Activated naive CD4-positive, alpha-beta T cell treated with anti-CD3 and anti-CD28 coated beads for 36 hours (primary cell): Measurements from ENCODE around the gene UCHL5. TPM values are rescaled to one million over a fixed set of nuclear protein-coding genes. Genes with fewer than 3 reads are reported as not detected.

ENCODE experiments used
- CTCF ChIA-PET: fragments of 350-600 bp; sonication (Branson Sonifier 250); formaldehyde crosslinking; loops from one replicate; lab custom pipeline; 2021; ENCODE audit warnings: antibody characterized with exemption; lab: Charles Lee
- DNase-seq: peaks from one replicate; pipeline ENCODE4 v3.0.0-alpha.2; 2020
- H3K27ac Mint-ChIP-seq: one replicate; pipeline ENCODE4 v1.8.0; 2021; ENCODE audit warnings: mild to moderate bottlenecking, mixed read lengths
- H3K27me3 Mint-ChIP-seq: one replicate; pipeline ENCODE4 v1.8.0; 2021; ENCODE audit warnings: low read depth, mixed read lengths
- H3K36me3 Mint-ChIP-seq: one replicate; pipeline ENCODE4 v1.8.0; 2021; ENCODE audit warnings: low read depth, mixed read lengths
- H3K4me1 Mint-ChIP-seq: one replicate; pipeline ENCODE4 v1.8.0; 2021; ENCODE audit warnings: low read depth, mixed read lengths
- H3K4me3 Mint-ChIP-seq: one replicate; pipeline ENCODE4 v1.8.0; 2021; ENCODE audit warnings: mild to moderate bottlenecking, moderate library complexity, mixed read lengths
- H3K9me3 Mint-ChIP-seq: one replicate; pipeline ENCODE4 v1.8.0; 2021; ENCODE audit warnings: mixed read lengths
- intact Hi-C: fragments of 100-400 bp; cut with micrococcal nuclease; formaldehyde crosslinking; loops from one replicate; pipeline ENCODE4 v1.15.1; 2023
- total RNA-seq, 2 experiments: library from RNA; stranded (reverse); gene quantifications; one replicate each; pipeline ENCODE4 v1.2.3, GENCODE V29; 2021

The UCHL5 gene
- total RNA-seq, 2 experiments from 2014 or later: 63.4 to 68.8 TPM

GRCh38 chr1:193030280-193030679 lies 28.9 kb downstream of the UCHL5 start:
- no peak for DNase-seq
- H3K27ac Mint-ChIP-seq: no peak overlapping the region
- H3K27me3 Mint-ChIP-seq: no peaks in the 10 kb centered on the region
- intact Hi-C loops: loop anchor here (5.0 kb wide), 1 partner anchor 558 kb away; no protein-coding TSS in a partner anchor
- CTCF ChIA-PET: interaction anchor here (0.9 to 1.4 kb wide), 5 partner anchors 11 to 556 kb away, joined by 3 to 4 read pairs (median 3); no protein-coding TSS in a partner anchor
- peaks cover 29% of the 10 kb centered on the region for H3K36me3 Mint-ChIP-seq
- H3K4me3 Mint-ChIP-seq: no peak overlapping the region
- H3K4me1 Mint-ChIP-seq: peaks cover 7% of the 10 kb centered on the region
- no peaks in the 10 kb centered on the region for H3K9me3 Mint-ChIP-seq

GRCh38 chr1:193025218-193025617 lies 33.9 kb downstream of the UCHL5 start:
- no peak overlapping the region for H3K27ac Mint-ChIP-seq
- peaks cover 2% of the 10 kb centered on the region for H3K4me1 Mint-ChIP-seq
- no peaks in the 10 kb centered on the region for H3K9me3 Mint-ChIP-seq
- no peak overlapping the region for H3K4me3 Mint-ChIP-seq
- H3K27me3 Mint-ChIP-seq: no peaks in the 10 kb centered on the region
- intact Hi-C loops: no loop called here
- CTCF ChIA-PET: no interaction called here
- no peak for DNase-seq
- H3K36me3 Mint-ChIP-seq: peaks cover 22% of the 10 kb centered on the region

- DNase-seq: no peak
- Mint-ChIP-seq H3K9me3 (no peaks in the 10 kb centered on the region), H3K4me1 (no peaks in the 10 kb centered on the region), H3K36me3 (peaks cover 8% of the 10 kb centered on the region), H3K27me3 (no peaks in the 10 kb centered on the region), H3K4me3 (no peak overlapping the region), H3K27ac (no peak overlapping the region)
- intact Hi-C loops: loop anchor here (1.0 kb wide), 2 partner anchors 212 to 545 kb away; no protein-coding TSS in a partner anchor
- CTCF ChIA-PET: interaction anchor here (0.6 to 2.0 kb wide), 12 partner anchors 10 to 545 kb away, joined by 3 to 13 read pairs (median 4); no protein-coding TSS in a partner anchor
Observed at GRCh38 chr1:193019442-193020026, 39.6 kb downstream of the UCHL5 start.

GRCh38 chr1:193016788-193017187 lies 42.4 kb downstream of the UCHL5 start:
- no peaks in the 10 kb centered on the region for H3K9me3 Mint-ChIP-seq
- peaks cover 2% of the 10 kb centered on the region for H3K36me3 Mint-ChIP-seq
- no peaks in the 10 kb centered on the region for H3K4me1 Mint-ChIP-seq
- intact Hi-C loops: no loop called here
- H3K4me3 Mint-ChIP-seq: no peak overlapping the region
- H3K27ac Mint-ChIP-seq: no peak overlapping the region
- CTCF ChIA-PET: no interaction called here
- DNase-seq: no peak
- no peaks in the 10 kb centered on the region for H3K27me3 Mint-ChIP-seq

GRCh38 chr1:193014400-193014799 lies 44.8 kb downstream of the UCHL5 start:
- CTCF ChIA-PET: interaction anchor here (2.4 kb wide), 1 partner anchor 208 kb away, joined by 8 read pairs; no protein-coding TSS in a partner anchor
- no peaks in the 10 kb centered on the region for H3K9me3 Mint-ChIP-seq
- no peak overlapping the region for H3K27ac Mint-ChIP-seq
- H3K4me1 Mint-ChIP-seq: no peaks in the 10 kb centered on the region
- no peaks in the 10 kb centered on the region for H3K27me3 Mint-ChIP-seq
- no peak overlapping the region for H3K4me3 Mint-ChIP-seq
- intact Hi-C loops: no loop called here
- DNase-seq: no peak
- peaks cover 2% of the 10 kb centered on the region for H3K36me3 Mint-ChIP-seq

GRCh38 chr1:193013707-193014106 lies 45.5 kb downstream of the UCHL5 start:
- H3K36me3 Mint-ChIP-seq: peaks cover 2% of the 10 kb centered on the region
- H3K9me3 Mint-ChIP-seq: no peaks in the 10 kb centered on the region
- DNase-seq: no peak
- no peaks in the 10 kb centered on the region for H3K4me1 Mint-ChIP-seq
- intact Hi-C loops: no loop called here
- CTCF ChIA-PET: interaction anchor here (2.4 kb wide), 1 partner anchor 207 kb away, joined by 8 read pairs; no protein-coding TSS in a partner anchor
- no peak overlapping the region for H3K4me3 Mint-ChIP-seq
- no peak overlapping the region for H3K27ac Mint-ChIP-seq
- no peaks in the 10 kb centered on the region for H3K27me3 Mint-ChIP-seq

- H3K27me3 Mint-ChIP-seq: no peaks in the 10 kb centered on the region
- DNase-seq: no peak
- CTCF ChIA-PET: interaction anchor here (2.4 kb wide), 1 partner anchor 207 kb away, joined by 8 read pairs; no protein-coding TSS in a partner anchor
Observed at GRCh38 chr1:193013005-193013404, 46.2 kb downstream of the UCHL5 start.

GRCh38 chr1:193011406-193011805 lies 47.8 kb downstream of the UCHL5 start:
- no peak for DNase-seq
- H3K4me3 Mint-ChIP-seq: no peak overlapping the region
- CTCF ChIA-PET: no interaction called here
- no peak overlapping the region for H3K27ac Mint-ChIP-seq
- intact Hi-C loops: no loop called here
- H3K36me3 Mint-ChIP-seq: peaks cover 6% of the 10 kb centered on the region
- H3K4me1 Mint-ChIP-seq: no peaks in the 10 kb centered on the region
- H3K27me3 Mint-ChIP-seq: no peaks in the 10 kb centered on the region
- peaks cover 3% of the 10 kb centered on the region for H3K9me3 Mint-ChIP-seq

More at GRCh38 chr1:193013005-193013404, 46.2 kb downstream of the UCHL5 start:
- H3K27ac Mint-ChIP-seq: no peak overlapping the region
- H3K9me3 Mint-ChIP-seq: no peaks in the 10 kb centered on the region
- H3K4me1 Mint-ChIP-seq: no peaks in the 10 kb centered on the region
- no peak overlapping the region for H3K4me3 Mint-ChIP-seq
- intact Hi-C loops: no loop called here
- peaks cover 2% of the 10 kb centered on the region for H3K36me3 Mint-ChIP-seq

- Mint-ChIP-seq H3K36me3 (peaks cover 17% of the 10 kb centered on the region), H3K9me3 (peaks cover 13% of the 10 kb centered on the region), H3K27me3 (no peaks in the 10 kb centered on the region), H3K4me3 (no peak overlapping the region), H3K27ac (no peak overlapping the region), H3K4me1 (peaks cover 2% of the 10 kb centered on the region)
- CTCF ChIA-PET: no interaction called here
- intact Hi-C loops: no loop called here
- DNase-seq: no peak
Observed at GRCh38 chr1:193009501-193009900, 49.7 kb downstream of the UCHL5 start.

- CTCF ChIA-PET: interaction anchor here (1.1 kb wide), 1 partner anchor 13 kb away, joined by 4 read pairs; no protein-coding TSS in a partner anchor
- H3K27me3 Mint-ChIP-seq: no peaks in the 10 kb centered on the region
- peaks cover 8% of the 10 kb centered on the region for H3K4me1 Mint-ChIP-seq
- intact Hi-C loops: no loop called here
- no peak overlapping the region for H3K27ac Mint-ChIP-seq
- H3K9me3 Mint-ChIP-seq: peaks cover 14% of the 10 kb centered on the region
- H3K36me3 Mint-ChIP-seq: peaks cover 43% of the 10 kb centered on the region
- no peak overlapping the region for H3K4me3 Mint-ChIP-seq
- no peak for DNase-seq
Observed at GRCh38 chr1:193005785-193006184, 53.4 kb downstream of the UCHL5 start.

GRCh38 chr1:192998536-192998935 lies 60.6 kb downstream of the UCHL5 start:
- Mint-ChIP-seq H3K9me3 (peaks cover 4% of the 10 kb centered on the region), H3K4me1 (no peaks in the 10 kb centered on the region), H3K27ac (no peak overlapping the region), H3K36me3 (peaks cover 65% of the 10 kb centered on the region), H3K27me3 (no peaks in the 10 kb centered on the region), H3K4me3 (no peak overlapping the region)
- intact Hi-C loops: no loop called here
- no peak for DNase-seq
- CTCF ChIA-PET: interaction anchor here (0.6 kb wide), 2 partner anchors 193 to 196 kb away, joined by 3 read pairs; no protein-coding TSS in a partner anchor

- Mint-ChIP-seq H3K27me3 (no peaks in the 10 kb centered on the region), H3K9me3 (peaks cover 3% of the 10 kb centered on the region), H3K4me3 (no peak overlapping the region), H3K27ac (no peak overlapping the region), H3K4me1 (no peaks in the 10 kb centered on the region), H3K36me3 (peaks cover 38% of the 10 kb centered on the region)
- intact Hi-C loops: no loop called here
- CTCF ChIA-PET: no interaction called here
- no peak for DNase-seq
Observed at GRCh38 chr1:192994141-192994540, 65.0 kb downstream of the UCHL5 start.
